PC-3 (cell line): Measurements from ENCODE around the gene ARHGAP18. TPM values are rescaled to one million over a fixed set of nuclear protein-coding genes. Genes with fewer than 3 reads are reported as not detected.

Experiments used
- ATAC-seq: fragments of 200-7000 bp; cut with Tn5 transposase; 2 replicates; pipeline ENCODE4 v1.9.1; 2020; ENCODE audit warnings: mild to moderate bottlenecking, moderate library complexity
- BruUV-seq: library from RNA; stranded (reverse); fragments of 400-500 nt; replicated peaks from 2 replicates; lab custom pipeline; 2021; lab: Mats Ljungman, UMichigan
- CTCF ChIA-PET: fragments of 300-600 bp; sonication (Branson Sonifier 250); formaldehyde crosslinking; loops from one replicate; lab custom pipeline; 2022; ENCODE audit warnings: antibody characterized with exemption; lab: Charles Lee
- POLR2A ChIA-PET: fragments of 300-600 bp; sonication (Branson Sonifier 250); formaldehyde crosslinking; loops from one replicate; lab custom pipeline; 2022; ENCODE audit warnings: antibody characterized with exemption; ENCODE audit not compliant: unreplicated experiment; lab: Charles Lee
- DNase-seq: peaks from one replicate; pipeline ENCODE4 v3.0.0-alpha.2; 2015
- H2AFZ ChIP-seq: fragments of 300-600 bp; sonication (generic); 2 replicates; pipeline ENCODE4 v1.6.0; 2016; ENCODE audit warnings: antibody characterized with exemption, low read length
- H3F3A ChIP-seq: fragments of 300-600 bp; sonication (generic); one replicate; pipeline ENCODE4 v1.6.0; 2017; ENCODE audit warnings: antibody characterized with exemption, low read length, control low read depth, mild to moderate bottlenecking; ENCODE audit not compliant: unreplicated experiment
- H3K27ac ChIP-seq: fragments of 300-600 bp; sonication (generic); 2 replicates; pipeline ENCODE4 v1.5.1; 2016; ENCODE audit warnings: mild to moderate bottlenecking, low read length
- H3K27me3 ChIP-seq: fragments of 300-600 bp; sonication (generic); 2 replicates; pipeline ENCODE4 v1.6.1; 2016; ENCODE audit warnings: low read length, mixed read lengths
- H3K36me3 ChIP-seq: fragments of 300-600 bp; sonication (generic); 2 replicates; pipeline ENCODE4 v1.6.1; 2016; ENCODE audit warnings: low read depth, mixed run types, low read length, mixed read lengths
- H3K4me1 ChIP-seq: fragments of 300-600 bp; sonication (generic); 2 replicates; pipeline ENCODE4 v1.5.1; 2016; ENCODE audit warnings: low read length; ENCODE audit not compliant: insufficient read depth
- H3K4me2 ChIP-seq: fragments of 300-600 bp; sonication (generic); 2 replicates; pipeline ENCODE4 v1.6.0; 2016; ENCODE audit warnings: low read length
- H3K4me3 ChIP-seq: fragments of 300-600 bp; sonication (generic); 2 replicates; pipeline ENCODE4 v1.5.1; 2016; ENCODE audit warnings: mild to moderate bottlenecking, low read length, mixed read lengths
- H3K79me2 ChIP-seq: fragments of 300-600 bp; sonication (generic); 2 replicates; pipeline ENCODE4 v1.6.1; 2017; ENCODE audit warnings: low read length, mixed read lengths
- H3K9ac ChIP-seq: fragments of 300-600 bp; sonication (generic); 2 replicates; pipeline ENCODE4 v1.6.0; 2016; ENCODE audit warnings: mild to moderate bottlenecking, low read length
- H3K9me2 ChIP-seq: fragments of 300-600 bp; sonication (generic); replicated peaks from 2 replicates; pipeline ENCODE4 v1.6.1; 2016; ENCODE audit warnings: mixed run types, low read length, mixed read lengths
- H3K9me3 ChIP-seq: fragments of 300-600 bp; sonication (generic); 2 replicates; pipeline ENCODE4 v1.6.1; 2016; ENCODE audit warnings: low read length, mixed read lengths
- H4K20me1 ChIP-seq: fragments of 300-600 bp; sonication (generic); 2 replicates; pipeline ENCODE4 v1.6.1; 2016; ENCODE audit warnings: low read length, mixed read lengths
- EZH2 ChIP-seq: fragments of 300-600 bp; sonication (generic); IDR thresholded peaks from one replicate; pipeline ENCODE4 v1.6.1; 2017; ENCODE audit warnings: antibody characterized with exemption, mild to moderate bottlenecking, low read length; ENCODE audit not compliant: unreplicated experiment
- EZH2phosphoT487 ChIP-seq: fragments of 300-600 bp; sonication (generic); IDR thresholded peaks from 2 replicates; pipeline ENCODE4 v1.6.1; 2018; ENCODE audit warnings: mild to moderate bottlenecking, antibody characterized with exemption, low read length, borderline replicate concordance
- intact Hi-C: fragments of 100-400 bp; cut with micrococcal nuclease; formaldehyde crosslinking; loops from 2 replicates; pipeline ENCODE4 v1.9.0; 2023
- total RNA-seq: library from RNA; depleted of rRNA; stranded (reverse); fragments of >200 nt; gene quantifications from 2 replicates; pipeline ENCODE4 v1.2.3, GENCODE V29; 2014
- TF ChIP-seq, protein P1 (sequence below): fragments of 300-600 bp; sonication (generic); conservative IDR thresholded peaks from 2 replicates; pipeline ENCODE4 v1.5.1; 2017; ENCODE audit warnings: antibody characterized with exemption, low read depth, mild to moderate bottlenecking, low read length

ARHGAP18 gene
- total RNA-seq, 1 experiment from 2014 or later = 5.9 TPM

DNA sequence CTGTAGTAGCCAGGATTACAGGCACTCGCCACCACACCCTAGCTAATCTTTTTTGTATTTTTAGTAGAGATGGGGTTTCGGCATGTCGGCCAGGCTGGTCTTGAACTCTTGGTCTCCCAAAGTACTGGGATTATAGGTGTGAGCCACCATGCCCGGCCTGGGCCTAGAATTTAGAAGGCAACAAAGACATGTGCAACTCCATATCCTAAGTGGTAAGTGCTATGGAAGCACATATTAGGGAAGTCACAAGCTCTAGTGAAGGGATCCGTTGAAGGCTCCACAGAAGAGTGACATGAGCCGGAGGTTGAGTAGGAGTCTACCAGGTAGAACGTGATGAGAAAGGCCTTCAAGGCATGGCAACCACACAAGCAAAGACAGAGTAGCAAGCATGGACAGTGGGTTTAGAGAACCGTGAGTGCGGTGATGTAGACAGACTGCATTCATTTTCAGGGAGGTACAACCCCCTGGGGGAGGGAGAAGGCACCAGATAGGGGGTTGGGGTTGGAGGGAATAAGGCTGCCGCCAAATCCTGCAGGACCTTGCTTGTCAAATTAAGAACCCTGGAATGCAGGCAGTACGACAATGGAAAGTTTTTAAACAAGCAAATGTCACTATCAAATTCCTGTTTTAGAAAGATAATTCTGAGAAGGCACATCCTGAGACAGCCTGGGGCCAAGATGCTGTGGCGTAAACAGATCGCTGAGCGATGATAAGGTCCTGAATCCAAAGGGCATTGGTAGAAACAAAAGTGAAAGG is 50.2 kb downstream of the ARHGAP18 start:
- TF ChIP-seq EZH2 (no peak), EZH2phosphoT487 (no peak)
- TF ChIP-seq, protein P1, sequence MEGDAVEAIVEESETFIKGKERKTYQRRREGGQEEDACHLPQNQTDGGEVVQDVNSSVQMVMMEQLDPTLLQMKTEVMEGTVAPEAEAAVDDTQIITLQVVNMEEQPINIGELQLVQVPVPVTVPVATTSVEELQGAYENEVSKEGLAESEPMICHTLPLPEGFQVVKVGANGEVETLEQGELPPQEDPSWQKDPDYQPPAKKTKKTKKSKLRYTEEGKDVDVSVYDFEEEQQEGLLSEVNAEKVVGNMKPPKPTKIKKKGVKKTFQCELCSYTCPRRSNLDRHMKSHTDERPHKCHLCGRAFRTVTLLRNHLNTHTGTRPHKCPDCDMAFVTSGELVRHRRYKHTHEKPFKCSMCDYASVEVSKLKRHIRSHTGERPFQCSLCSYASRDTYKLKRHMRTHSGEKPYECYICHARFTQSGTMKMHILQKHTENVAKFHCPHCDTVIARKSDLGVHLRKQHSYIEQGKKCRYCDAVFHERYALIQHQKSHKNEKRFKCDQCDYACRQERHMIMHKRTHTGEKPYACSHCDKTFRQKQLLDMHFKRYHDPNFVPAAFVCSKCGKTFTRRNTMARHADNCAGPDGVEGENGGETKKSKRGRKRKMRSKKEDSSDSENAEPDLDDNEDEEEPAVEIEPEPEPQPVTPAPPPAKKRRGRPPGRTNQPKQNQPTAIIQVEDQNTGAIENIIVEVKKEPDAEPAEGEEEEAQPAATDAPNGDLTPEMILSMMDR = no peak
- intact Hi-C loops = no loop called here
- Histone ChIP-seq H3K9me3 (no peaks in the 10 kb centered on the region), H4K20me1 (no peaks in the 10 kb centered on the region), H3K4me1 (no peaks in the 10 kb centered on the region), H2AFZ (no peak overlapping the region), H3K27ac (no peak overlapping the region), H3K79me2 (no peaks in the 10 kb centered on the region), H3K4me3 (no peak overlapping the region), H3K27me3 (no peaks in the 10 kb centered on the region), H3F3A (no peaks in the 10 kb centered on the region), H3K9ac (no peak overlapping the region), H3K36me3 (no peaks in the 10 kb centered on the region), H3K4me2 (no peak overlapping the region), H3K9me2 (no peaks in the 10 kb centered on the region)
- ChIA-PET POLR2A (no interaction called here), CTCF (no interaction called here)
- no TSS peak for BruUV-seq
- no peak for DNase-seq
- no peak for ATAC-seq

DNA sequence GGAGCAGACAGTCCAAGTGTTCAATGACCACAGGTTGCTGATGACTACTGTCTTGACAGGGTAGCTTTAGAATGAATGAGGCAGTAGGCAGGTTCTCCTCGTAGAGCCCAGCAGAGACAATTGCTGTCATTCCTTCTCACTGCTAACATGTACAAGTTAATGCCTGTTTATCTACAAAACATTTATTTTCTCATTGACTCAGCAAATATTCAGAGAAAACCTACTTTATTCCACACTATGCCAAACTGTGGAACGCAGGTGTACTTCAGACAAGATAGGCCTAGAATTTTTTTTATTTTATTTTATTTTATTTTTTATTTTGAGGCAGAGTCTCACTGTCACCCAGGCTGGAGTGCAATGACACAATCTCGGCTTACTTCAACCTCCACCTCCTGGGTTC is 50.8 kb downstream of the ARHGAP18 start:
- Histone ChIP-seq H3K27ac (no peak overlapping the region), H3K36me3 (no peaks in the 10 kb centered on the region), H3K9ac (no peak overlapping the region), H3F3A (no peaks in the 10 kb centered on the region), H3K9me2 (no peaks in the 10 kb centered on the region), H3K9me3 (no peaks in the 10 kb centered on the region), H4K20me1 (no peaks in the 10 kb centered on the region), H3K79me2 (no peaks in the 10 kb centered on the region), H3K4me3 (no peak overlapping the region), H3K4me2 (no peak overlapping the region), H3K27me3 (no peaks in the 10 kb centered on the region), H2AFZ (no peak overlapping the region), H3K4me1 (no peaks in the 10 kb centered on the region)
- CTCF ChIA-PET = no interaction called here
- intact Hi-C loops = no loop called here
- POLR2A ChIA-PET = no interaction called here
- TF ChIP-seq, protein P1 = no peak
- no peak for TF ChIP-seq EZH2
- no peak for TF ChIP-seq EZH2phosphoT487
- BruUV-seq = no TSS peak
- DNase-seq (no peak), ATAC-seq (no peak)

DNA sequence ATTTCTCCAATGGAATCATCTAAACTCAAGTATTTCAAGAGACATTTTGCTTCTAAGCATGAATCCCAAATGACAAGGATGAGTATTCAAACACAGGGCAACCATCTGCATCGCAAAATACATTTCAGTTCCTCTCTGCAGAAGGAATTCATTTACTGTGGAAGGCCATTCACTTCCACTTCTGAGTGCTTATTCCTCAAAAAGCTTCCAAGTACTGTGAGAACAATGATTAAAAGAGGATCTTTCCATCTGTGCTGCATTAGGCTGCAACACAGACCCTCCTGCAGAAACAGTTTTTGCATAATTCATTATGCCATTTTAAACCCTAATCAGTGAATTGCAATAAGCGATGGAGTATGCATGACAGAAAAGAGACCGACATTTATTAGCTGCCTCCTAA is 52.5 kb downstream of the ARHGAP18 start:
- no peaks in the 10 kb centered on the region for H3K9me2 ChIP-seq
- POLR2A ChIA-PET = no interaction called here
- H3K4me2 ChIP-seq = no peak overlapping the region
- CTCF ChIA-PET = no interaction called here
- intact Hi-C loops = no loop called here
- no peaks in the 10 kb centered on the region for H3K27me3 ChIP-seq
- no peak overlapping the region for H3K9ac ChIP-seq
- DNase-seq (no peak), ATAC-seq (no peak)
- no peaks in the 10 kb centered on the region for H3K4me1 ChIP-seq
- BruUV-seq = no TSS peak
- no peaks in the 10 kb centered on the region for H3K36me3 ChIP-seq
- no peak for TF ChIP-seq EZH2
- no peaks in the 10 kb centered on the region for H4K20me1 ChIP-seq
- no peak overlapping the region for H3K27ac ChIP-seq
- H2AFZ ChIP-seq = no peak overlapping the region
- H3F3A ChIP-seq = no peaks in the 10 kb centered on the region
- no peaks in the 10 kb centered on the region for H3K9me3 ChIP-seq
- H3K79me2 ChIP-seq = no peaks in the 10 kb centered on the region
- no peak overlapping the region for H3K4me3 ChIP-seq
